PC-9 (cell line): ENCODE data around the gene SNAP47.

Experiments used
- EZH2 ChIP-seq: fragments of 200-600 bp; sonication (generic); IDR thresholded peaks from 2 replicates; pipeline ENCODE4 v1.8.0; 2017; ENCODE audit warnings: antibody characterized with exemption, low read depth
- TF ChIP-seq, protein P1 (sequence below): fragments of 200-600 bp; sonication (generic); conservative IDR thresholded peaks from 2 replicates; pipeline ENCODE4 v1.6.1; 2017; ENCODE audit warnings: mixed run types, antibody characterized with exemption, mild to moderate bottlenecking, moderate library complexity

DNA sequence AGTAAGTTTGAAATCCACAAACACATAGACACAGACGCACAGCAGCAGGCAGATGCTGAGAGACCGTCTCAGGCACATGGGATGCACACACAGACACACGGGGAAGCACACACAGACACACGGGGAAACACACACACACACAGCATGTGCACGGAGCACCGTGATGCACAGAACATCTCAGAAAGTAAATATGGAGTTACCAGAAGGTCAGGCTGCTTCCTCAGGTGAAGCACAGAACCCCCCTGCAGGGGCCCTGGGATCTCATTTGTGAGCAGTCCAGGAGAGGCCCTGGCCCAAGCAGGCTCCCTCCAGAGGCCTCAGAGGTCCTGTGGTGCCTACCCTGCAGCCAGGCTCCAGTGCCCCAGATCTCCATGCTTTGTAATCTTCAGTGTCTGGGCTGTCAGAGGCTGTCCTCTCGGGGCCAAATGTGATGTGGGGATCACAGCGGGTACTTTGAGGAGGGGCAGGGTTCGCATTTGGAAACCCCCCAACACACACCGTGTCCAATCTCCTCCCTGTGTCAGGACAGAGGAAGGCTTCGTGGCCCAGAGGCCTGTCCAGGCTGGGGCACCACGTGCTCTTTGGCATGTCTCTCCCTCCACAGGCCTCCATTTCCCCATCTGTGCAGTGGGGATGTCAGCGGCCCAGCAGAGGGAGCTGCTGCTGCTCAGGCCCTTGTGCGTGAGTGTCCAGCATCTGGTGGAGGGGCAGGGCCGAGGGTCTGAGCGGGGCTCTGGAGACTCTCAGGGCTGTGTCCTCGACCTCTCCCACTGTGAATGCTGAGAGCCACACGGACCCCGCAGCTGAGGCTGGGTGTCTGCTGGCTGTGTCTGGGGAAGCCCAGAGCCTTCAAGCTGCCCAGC is 57.2 kb downstream of the SNAP47 start:
- TF ChIP-seq EZH2, result no peak
- TF ChIP-seq, protein P1, sequence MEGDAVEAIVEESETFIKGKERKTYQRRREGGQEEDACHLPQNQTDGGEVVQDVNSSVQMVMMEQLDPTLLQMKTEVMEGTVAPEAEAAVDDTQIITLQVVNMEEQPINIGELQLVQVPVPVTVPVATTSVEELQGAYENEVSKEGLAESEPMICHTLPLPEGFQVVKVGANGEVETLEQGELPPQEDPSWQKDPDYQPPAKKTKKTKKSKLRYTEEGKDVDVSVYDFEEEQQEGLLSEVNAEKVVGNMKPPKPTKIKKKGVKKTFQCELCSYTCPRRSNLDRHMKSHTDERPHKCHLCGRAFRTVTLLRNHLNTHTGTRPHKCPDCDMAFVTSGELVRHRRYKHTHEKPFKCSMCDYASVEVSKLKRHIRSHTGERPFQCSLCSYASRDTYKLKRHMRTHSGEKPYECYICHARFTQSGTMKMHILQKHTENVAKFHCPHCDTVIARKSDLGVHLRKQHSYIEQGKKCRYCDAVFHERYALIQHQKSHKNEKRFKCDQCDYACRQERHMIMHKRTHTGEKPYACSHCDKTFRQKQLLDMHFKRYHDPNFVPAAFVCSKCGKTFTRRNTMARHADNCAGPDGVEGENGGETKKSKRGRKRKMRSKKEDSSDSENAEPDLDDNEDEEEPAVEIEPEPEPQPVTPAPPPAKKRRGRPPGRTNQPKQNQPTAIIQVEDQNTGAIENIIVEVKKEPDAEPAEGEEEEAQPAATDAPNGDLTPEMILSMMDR, result no peak
